ENCODE results near the gene PNMA8B. TPM values are rescaled to one million over a fixed set of nuclear protein-coding genes. Genes with fewer than 3 reads are reported as not detected.

The PNMA8B gene
- polyA plus RNA-seq, 1 experiment: 0.17 TPM

GRCh38 chr19:46450737-46451136, 44.9 kb downstream of the PNMA8B start:
- no peak for DNase-seq (ENCODE audit: low read depth)
- CTCF ChIA-PET: no interaction called here
- Histone ChIP-seq H3K27me3 (ENCODE audit: control insufficient read depth, insufficient read depth, low read length) (peaks cover 7% of the 10 kb centered on the region), H3K4me3 (ENCODE audit: low read depth, low read length) (no peak overlapping the region), H3K36me3 (ENCODE audit: control insufficient read depth, insufficient read depth, low read length) (no peaks in the 10 kb centered on the region)
- POLR2A ChIA-PET: interaction anchor here (0.6 kb wide), 1 partner anchor 56 kb away, joined by 6 read pairs; no protein-coding TSS in a partner anchor
- no peak for TF ChIP-seq CTCF (IDR thresholded peaks at IDR 0.05; ENCODE audit: insufficient read depth, low read depth, low read length)

- Histone ChIP-seq H3K4me3 (ENCODE audit: low read depth, low read length) (no peak overlapping the region), H3K27me3 (ENCODE audit: control insufficient read depth, insufficient read depth, low read length) (peaks cover 6% of the 10 kb centered on the region), H3K36me3 (ENCODE audit: control insufficient read depth, insufficient read depth, low read length) (no peaks in the 10 kb centered on the region)
- POLR2A ChIA-PET: no interaction called here
- no peak for TF ChIP-seq CTCF (IDR thresholded peaks at IDR 0.05; ENCODE audit: insufficient read depth, low read depth, low read length)
- CTCF ChIA-PET: no interaction called here
- no peak for DNase-seq (ENCODE audit: low read depth)
Measured at GRCh38 chr19:46449228-46449627, 46.4 kb downstream of the PNMA8B start.

GRCh38 chr19:46448601-46449000, 47.1 kb downstream of the PNMA8B start:
- POLR2A ChIA-PET: no interaction called here
- Histone ChIP-seq H3K36me3 (ENCODE audit: control insufficient read depth, insufficient read depth, low read length) (no peaks in the 10 kb centered on the region), H3K4me3 (ENCODE audit: low read depth, low read length) (no peak overlapping the region), H3K27me3 (ENCODE audit: control insufficient read depth, insufficient read depth, low read length) (peaks cover 2% of the 10 kb centered on the region; the same call in 1 of the 2 replicates)
- no peak for TF ChIP-seq CTCF (IDR thresholded peaks at IDR 0.05; ENCODE audit: insufficient read depth, low read depth, low read length)
- CTCF ChIA-PET: no interaction called here
- DNase-seq (ENCODE audit: low read depth): no peak

- ChIA-PET POLR2A (no interaction called here), CTCF (interaction anchor here (0.6 to 1.4 kb wide), 2 partner anchors 66 to 72 kb away, joined by 3 to 5 read pairs; no protein-coding TSS in a partner anchor)
- peaks cover 2% of the 10 kb centered on the region; the same call in 1 of the 2 replicates for H3K27me3 ChIP-seq (ENCODE audit: control insufficient read depth, insufficient read depth, low read length)
- no peaks in the 10 kb centered on the region for H3K36me3 ChIP-seq (ENCODE audit: control insufficient read depth, insufficient read depth, low read length)
- TF ChIP-seq CTCF (IDR thresholded peaks at IDR 0.05; ENCODE audit: insufficient read depth, low read depth, low read length): no peak
- H3K4me3 ChIP-seq (ENCODE audit: low read depth, low read length): no peak overlapping the region
- DNase-seq (ENCODE audit: low read depth): no peak
Measured at GRCh38 chr19:46447824-46448223, 47.8 kb downstream of the PNMA8B start.

GRCh38 chr19:46447006-46447405, 48.7 kb downstream of the PNMA8B start:
- Histone ChIP-seq H3K4me3 (ENCODE audit: low read depth, low read length) (no peak overlapping the region), H3K27me3 (ENCODE audit: control insufficient read depth, insufficient read depth, low read length) (peaks cover under 1% of the 10 kb centered on the region; the same call in 1 of the 2 replicates), H3K36me3 (ENCODE audit: control insufficient read depth, insufficient read depth, low read length) (no peaks in the 10 kb centered on the region)
- no peak for DNase-seq (ENCODE audit: low read depth)
- TF ChIP-seq CTCF (IDR thresholded peaks at IDR 0.05; ENCODE audit: insufficient read depth, low read depth, low read length): no peak
- ChIA-PET POLR2A (no interaction called here), CTCF (interaction anchor here (0.7 to 1.4 kb wide), 2 partner anchors 24 to 67 kb away, joined by 4 to 5 read pairs; no protein-coding TSS in a partner anchor)
